Spleen (tissue), 7 donors: ENCODE results near the gene MED1.

Source experiments
- CTCF ChIP-seq, 11 experiments: fragments of 200-600 bp in 7 of 11; fragments of 450-650 bp in 4 of 11; sonication (generic) in 4 of 11; IDR thresholded peaks in 8 of 11; conservative IDR thresholded peaks in 3 of 11; 1 replicate in 7 of 11; 2 replicates in 4 of 11; pipeline versions ENCODE4 v1.4.0 to v1.8.0; 2016 to 2021; ENCODE audit warnings: antibody characterized with exemption in 11 of 11, inconsistent platforms in 4 of 11, mild to moderate bottlenecking in 1 of 11
- POLR2A ChIP-seq, 3 donors: fragments of 450-650 bp; IDR thresholded peaks; one replicate each; pipeline ENCODE4 v1.5.1; 2017; ENCODE audit warnings: antibody characterized with exemption in 3 of 3, mild to moderate bottlenecking in 1 of 3
- donor health status: DM: no; HTN: no; CAD: no; lungs with moderate emphysema.
- donor health status: DM: no; HTN: no; CAD: no.
- donor health status: DM: no; HTN: no; CAD: no.

- TF ChIP-seq CTCF (IDR thresholded peaks at IDR 0.05 in 8 of 11, conservative IDR thresholded peaks at IDR 0.05 in 3 of 11) (no peak), POLR2A (IDR thresholded peaks at IDR 0.05) (no peak)
Observed at GRCh38 chr17:39357986-39358385, 93.1 kb downstream of the MED1 start.
